HG03575 (cell line): ENCODE data around the gene QKI.

Experiments used
- ATAC-seq: cut with Tn5 transposase; IDR thresholded peaks from one replicate; pipeline ENCODE4 v1.9.1; 2021; ENCODE audit not compliant: unreplicated experiment, insufficient number of reproducible peaks, low FRiP score; ENCODE audit errors: extremely low read depth

QKI gene

DNA sequence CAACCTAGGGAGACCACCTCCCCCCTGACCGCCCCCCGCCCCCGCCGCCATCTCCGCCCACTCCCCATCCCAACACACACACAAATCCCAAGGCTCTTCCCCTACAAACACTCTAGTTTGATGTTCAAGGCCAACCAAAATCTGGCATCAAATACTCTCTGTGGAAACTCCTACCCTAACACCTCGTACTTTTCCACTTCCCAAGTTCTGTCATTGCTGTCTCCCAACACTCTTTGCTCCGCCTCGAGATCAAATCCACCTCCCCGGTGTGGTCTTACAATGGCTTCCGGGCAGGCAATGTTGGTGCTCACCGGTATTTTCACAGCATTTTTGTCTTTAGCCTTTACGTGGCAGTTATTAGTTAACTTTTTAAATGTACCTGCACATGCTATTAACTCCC lies 4.8 kb upstream of the QKI start:
- ATAC-seq: no peak

DNA sequence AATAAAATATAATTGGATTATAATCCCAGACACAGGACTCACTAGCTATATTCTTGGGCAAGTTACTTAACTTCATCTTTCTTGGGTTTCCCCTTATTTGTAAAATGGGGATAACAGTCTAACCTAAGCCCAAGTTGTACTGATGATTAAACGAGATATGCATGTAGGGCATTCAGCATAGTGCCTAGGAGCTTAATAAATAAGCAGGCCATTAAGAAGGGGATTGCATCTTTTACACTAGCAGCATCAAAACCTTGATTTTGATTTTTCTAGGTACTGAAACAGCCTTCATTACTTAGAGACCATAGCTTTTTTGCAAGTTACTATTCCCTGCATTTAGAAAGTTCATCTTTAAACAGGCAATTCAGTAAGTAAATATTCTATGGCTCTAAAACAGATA lies 2.2 kb upstream of the QKI start:
- no peak for ATAC-seq

DNA sequence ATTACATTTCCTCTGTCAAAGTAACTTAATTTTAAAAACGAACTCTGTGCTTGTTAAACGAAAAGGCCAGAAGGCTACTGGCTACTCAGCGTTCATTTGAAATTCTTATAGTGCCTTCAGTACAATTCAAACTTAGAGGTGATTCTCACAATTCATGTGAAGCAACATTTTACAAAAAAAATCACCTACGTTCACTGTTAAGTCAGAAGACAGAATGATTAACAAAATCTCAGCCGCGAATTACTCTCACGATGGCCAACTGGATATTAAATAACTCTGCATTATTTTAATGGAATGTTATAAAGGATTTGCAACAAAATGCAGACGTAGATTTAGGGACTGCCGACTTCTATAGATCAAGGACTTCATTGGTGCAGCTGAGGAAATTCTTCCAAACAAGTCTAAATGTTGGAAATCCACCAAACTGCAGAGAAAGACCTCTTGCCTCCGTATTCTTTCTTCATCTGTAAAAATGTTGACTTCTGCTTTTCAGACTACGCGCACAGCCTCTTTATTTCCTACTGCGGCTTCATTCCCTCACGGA lies 1.6 kb upstream of the QKI start:
- ATAC-seq: no peak

DNA sequence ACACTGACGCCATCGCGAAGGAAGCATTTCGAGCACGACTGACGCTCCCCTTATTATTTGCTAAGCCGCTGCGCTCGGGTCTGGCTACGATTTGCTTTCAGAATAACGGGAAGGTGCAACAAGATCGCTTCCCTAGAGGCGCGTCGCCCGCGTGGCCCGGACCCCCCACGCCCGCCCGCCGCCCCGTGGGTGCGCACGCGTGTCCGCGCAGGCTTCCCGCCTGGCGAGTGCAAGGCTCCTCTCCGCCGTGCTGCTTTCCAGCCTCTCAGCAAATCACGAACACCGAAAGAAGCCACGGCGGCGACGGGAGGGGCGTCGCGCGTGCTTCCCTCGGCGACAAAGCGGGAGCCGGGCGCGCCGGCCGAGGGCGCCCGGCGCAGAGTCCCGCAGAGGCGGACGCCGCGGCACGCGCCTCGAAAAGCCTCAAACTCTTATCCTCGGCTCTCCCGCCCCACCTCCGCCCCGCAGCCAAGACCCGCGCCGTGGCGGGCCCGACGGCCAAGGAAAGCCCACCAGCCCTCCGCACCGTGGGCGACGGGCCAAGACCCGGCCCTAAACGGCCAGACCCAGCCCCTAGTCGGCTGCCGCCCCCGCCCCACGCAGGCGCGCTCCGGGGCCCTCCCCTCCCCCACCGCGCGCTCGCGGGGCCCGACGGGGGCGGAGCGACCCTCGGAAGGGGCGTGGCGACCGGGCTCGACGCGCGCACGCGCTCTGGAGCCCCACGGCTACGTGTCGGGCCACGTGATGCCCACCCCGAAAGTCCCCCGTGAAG lies 987 bp upstream of the QKI start:
- no peak for ATAC-seq

DNA sequence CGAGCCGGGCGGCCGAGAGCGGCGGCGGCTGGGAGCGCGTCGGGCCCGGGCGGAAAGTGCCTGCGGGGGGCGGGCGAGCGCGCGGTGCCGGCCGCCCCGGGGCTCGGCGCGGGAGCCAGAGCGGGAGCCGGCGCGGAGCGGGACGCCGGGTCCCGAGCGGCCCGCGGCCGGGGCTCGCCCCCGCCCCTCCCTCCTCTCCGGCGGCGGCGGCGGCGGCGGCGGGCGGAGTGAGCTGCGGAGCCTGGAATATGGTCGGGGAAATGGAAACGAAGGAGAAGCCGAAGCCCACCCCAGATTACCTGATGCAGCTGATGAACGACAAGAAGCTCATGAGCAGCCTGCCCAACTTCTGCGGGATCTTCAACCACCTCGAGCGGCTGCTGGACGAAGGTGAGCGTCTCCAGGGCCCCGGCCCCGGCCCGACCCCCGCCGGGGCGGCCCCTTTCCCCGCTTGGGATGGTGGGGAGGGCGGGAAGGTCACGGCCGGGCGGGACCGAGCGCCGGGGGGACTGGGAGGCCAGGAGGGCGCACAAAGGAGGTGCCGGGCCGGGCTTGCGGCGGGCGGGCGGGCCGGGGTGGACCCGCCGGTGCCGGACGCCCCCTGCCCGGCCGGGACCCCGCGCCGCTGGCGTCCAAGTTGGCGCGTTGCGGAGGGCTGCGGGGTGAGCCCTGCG lies 565 bp downstream of the QKI start:
- no peak for ATAC-seq

DNA sequence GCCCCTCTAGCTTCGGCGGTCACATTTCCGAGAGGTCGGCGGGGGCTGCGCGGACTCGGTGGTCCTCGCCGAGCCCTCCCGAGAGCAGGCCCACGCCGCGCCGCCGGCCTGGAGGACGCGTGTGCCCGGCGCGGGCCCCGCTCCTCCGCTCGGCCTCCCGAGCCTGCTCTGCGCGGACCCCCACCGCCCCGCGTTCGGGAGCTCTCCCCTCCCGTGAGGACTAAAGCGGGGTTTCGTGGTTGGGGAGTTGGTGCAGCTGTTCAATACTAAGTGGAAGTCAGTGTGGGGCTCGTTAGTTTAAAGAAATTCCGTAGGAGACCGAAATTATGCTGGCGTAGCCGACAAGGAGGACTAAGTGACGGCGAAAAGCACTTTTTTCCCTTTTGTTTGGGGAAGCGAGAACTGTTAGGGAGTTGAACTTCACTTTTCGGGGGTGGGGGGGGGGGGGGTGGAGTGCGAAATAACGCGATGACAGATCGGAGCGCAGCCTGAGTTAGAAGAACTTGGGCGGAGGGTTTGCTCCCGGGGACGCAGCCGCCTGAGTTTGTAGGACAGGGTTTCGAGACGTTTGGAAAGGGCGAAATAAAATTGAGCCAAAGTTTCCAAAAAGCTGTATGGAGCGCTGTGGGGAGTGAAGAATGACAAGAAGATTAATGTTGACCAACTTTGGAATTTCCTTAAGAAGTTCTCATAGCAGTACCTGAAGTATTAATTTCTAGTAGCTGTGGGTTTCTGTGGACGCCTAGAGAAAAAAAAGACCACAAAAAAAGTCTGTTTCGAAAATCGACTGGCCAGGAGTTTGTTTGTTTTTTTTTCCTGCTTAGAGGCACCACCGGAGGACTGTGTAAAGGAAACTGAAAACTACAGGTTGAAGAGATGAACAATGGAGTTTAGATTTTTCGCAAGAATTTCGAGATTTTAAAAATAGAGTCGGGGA lies 1.4 kb downstream of the QKI start:
- ATAC-seq: no peak

DNA sequence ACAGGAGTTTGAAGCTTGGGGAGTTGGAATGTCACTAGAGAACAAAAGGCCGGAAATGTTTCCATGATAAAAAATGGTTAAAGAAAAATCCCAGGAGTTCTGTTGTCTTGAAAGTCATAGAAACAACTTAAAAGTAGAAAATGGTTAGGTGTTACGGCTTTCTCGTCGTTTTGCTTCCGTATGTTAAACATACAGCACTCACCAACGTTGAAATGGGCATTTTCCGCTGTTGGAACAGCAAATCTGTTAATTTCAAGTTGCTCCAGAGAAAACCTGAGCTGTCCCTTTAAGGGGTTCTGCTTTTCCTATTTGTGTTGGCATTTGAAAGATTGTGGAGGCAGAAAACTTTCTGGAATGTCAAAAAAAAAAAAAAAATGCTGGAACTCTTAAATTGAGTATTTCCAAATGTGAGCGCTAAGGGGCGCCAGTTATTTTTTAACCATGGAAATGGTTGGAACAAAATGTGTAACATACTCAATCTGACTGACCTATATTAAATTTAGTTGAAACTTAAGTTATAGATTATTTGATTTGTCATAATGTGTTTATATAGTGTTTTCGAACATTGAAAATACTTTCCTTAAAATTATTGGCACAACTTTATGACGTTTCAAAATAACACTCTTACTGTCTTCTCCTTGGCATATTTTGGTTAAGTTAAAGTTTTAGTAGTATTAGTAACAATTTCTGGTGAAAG lies 2.2 kb downstream of the QKI start:
- no peak for ATAC-seq

DNA sequence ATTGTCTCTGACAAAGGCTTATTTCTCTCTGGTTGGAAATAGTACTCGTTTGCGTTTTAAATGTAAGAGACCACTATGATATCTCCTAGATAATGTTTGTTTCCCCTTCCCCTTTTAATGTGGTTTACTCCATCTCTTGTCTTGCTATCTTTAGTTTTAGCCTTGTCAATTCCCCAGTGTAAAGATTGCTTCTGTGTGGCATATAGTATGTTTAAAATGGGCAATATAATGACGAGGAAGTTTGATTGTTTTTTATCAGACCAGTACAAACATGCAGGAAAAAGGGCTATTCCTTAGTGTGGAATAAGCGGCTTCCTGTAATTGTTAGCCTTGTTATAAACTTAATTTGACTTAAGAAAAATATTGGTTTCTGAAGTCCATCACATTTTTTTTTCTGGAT lies 3.1 kb downstream of the QKI start:
- ATAC-seq: no peak

DNA sequence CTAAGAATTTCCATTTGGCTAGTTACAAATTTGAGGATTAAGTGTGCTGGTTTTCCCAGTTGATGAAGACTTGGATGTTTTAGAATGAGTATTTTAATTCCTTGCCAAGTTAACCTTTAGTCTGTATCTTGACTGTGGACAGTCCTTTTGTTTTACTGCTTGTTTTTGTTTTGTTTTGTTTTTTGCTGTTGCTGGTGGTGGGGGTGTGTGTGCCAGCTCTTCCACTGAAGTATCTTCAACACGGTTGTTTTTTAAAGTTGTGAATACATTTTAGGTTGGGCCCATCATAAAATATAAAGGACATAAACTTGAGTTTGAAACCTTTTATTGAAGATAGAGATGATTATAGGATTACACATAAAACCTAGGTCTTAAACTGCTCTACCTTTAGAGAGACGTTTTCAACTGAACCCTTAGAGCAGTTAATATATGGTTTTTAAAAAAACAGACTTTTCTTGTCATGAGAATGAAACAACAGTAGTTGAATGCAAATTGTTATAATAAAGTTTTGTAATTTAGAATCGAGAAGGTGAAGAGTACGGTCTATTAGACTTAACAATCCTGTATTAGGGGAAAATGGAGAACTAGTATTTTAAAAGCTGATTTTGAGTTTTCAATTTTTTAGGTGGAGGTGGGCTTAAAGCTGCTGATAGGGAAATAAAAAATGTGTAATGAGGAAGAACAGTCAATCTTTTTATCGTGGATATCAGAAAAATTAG lies 4.0 kb downstream of the QKI start:
- no peak for ATAC-seq

DNA sequence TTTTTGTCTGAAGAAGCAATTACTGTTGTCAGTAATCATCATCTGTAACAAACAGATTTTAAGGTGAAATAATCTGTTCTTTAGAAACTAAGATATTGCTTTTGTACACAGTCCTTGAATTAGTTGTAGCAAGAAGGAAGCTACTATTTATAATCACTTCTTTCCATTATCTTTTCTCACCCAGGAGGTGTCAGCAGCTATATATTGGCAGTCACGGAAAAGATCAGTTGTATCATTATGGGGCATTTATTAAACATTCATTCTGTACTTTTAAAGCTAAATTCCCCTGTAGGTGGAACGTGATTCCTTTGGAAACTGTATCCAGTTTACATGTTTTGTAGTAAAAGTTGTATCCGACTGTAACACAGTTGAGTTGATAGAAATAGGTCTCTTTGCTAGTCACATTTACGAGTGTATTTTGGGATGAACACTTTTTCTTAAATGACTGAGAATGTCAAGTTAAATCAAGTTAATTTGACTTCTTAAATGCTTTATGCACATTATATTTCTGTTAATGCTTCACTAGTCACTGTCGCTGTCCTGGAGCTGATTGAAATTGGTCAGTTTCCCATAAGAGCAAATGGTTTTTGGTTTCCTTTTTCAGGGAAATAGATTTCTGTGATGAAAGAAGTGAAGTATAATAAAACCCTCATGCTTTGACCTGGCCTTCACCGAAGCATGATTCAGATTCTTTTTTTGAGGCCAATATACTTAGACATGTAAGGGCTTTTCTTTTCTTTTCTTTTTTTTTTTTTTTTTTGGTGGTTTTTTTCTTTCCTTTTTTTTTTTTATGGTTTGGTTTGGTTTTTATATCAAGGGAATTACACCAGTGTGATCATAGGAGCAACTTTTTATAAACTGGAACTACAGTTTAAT lies 5.1 kb downstream of the QKI start:
- ATAC-seq: no peak

DNA sequence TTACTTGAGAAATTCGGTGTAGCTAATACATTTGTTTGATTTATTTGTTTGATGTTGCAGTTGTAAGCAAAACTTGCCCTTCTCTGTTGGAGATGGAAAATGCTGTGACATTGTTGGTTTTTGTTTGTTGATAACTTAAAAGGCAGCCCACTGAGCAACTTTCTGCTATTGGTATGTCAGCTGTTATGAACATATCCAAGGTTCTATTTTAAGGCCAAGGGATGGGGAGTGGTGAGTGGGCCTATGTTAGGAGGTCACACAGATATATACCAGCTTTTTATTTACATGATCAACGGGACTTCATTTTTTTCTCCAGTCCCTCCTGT lies 5.7 kb downstream of the QKI start:
- no peak for ATAC-seq

DNA sequence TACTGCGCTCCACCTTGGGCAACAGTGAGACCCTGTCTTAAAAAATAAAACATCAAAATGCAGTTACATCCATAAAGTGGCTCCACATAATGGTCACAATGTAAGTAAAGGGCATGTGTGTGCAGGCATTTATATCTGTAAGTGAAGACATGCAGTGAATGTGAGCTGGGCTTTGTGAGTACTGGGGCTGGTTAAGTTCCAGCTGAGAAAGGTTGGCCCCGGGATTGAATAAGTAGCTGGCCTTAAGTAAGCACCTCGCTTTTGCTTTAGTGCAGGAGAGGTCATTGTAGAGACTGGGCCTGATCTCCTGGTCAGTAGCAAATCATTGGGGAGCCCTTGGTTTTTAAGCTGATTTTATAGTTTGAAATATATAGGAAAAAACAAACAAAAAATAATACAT lies 8.0 kb downstream of the QKI start:
- no peak for ATAC-seq

DNA sequence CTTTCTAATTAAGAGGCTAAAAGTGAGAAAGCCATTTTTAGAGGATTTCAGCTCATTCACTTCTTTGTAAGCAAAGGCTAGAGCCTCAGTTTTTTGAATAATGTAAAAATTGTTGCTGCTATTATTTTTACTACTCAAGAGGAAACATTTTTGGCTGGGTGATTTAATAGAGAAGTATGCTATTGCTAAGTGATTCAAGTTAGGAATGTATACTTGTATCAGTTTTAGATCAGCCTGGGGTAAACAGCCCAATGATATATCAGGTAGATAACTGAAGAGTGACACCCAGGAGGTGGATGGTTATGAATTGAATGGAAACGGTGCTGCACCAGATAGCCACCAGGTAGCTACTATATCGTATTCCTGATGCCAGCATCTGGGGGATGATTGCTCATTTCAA lies 9.2 kb downstream of the QKI start:
- ATAC-seq: no peak

DNA sequence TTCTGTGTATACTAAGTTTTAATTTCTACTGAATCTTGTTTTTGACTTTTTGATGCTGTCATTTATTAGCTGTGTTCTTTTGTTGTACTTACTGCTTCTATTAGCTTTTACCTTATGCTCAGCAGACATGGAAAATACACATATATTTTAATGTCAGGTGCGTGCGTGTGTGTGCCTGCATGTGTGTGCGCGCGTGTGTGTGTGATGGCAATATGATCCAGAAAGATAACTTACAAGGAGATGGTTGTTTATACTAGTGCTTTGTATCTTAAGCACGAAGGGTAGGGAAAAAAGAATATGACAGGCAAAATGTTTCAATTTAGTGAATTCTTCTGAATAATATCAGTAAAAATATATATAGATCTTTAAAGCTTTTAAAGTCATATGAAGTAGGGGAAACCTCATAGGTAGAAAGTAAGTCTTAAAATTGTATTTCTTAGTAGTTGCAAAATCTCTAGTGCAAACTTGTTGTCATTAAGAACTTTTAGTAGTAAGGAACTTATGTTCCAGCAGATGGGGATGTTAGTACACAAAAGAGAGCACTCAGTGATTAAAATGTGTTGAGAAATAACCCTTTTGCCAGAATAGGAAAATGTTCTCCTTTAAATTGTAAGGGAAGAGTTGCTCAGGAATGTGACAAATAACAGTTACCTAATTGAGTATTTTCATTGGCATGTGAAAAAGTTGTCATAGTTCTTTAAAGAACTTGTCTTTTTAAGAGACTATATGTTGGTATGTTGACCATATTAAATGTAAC lies 13.2 kb downstream of the QKI start:
- ATAC-seq: no peak

DNA sequence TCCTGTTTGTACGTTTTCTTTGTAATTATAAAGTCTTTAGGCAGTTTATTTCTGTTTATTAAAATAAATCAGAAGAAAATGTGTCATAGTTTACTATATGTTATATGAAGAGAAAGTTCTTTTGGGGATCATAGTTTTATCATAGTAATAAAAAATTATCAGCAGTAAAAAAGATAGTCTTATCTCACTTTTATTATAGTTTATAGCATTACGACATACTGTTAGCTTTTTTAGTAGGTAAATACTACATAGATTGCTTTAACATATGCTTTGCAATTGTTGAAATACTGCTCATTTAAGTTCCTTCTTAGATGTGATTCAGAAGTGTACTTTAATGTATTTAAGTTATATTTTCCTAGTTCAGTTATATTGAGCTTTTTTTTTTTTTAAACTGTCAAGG lies 13.9 kb downstream of the QKI start:
- ATAC-seq: no peak

DNA sequence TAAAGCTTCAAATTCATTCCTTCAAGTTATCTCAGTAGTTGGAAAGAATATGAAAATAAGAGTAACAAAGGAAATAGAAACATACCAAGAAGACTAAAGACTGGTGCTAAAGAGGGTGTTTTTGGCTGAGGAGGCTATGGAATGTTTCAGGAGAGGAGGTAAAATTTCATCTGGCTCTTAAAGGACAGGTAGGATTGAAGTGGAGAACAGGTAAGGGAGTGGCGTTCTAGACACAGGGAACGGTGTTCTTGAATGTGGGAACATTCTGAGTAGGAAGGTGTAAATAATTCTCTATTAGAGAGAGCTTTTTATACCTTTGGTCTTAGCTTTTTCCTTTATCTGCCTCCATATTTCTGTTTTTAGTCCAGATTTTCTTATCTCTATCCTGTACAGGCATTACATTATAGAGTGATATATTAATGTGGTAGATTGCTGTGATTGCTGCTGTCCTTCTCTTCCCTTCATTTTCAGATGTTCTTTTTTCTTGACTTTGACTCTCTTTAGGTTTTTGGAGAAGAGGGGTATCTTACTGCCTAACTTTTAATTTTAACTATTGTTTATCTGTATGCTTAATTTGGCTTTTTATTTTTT lies 15.4 kb downstream of the QKI start:
- ATAC-seq: no peak

DNA sequence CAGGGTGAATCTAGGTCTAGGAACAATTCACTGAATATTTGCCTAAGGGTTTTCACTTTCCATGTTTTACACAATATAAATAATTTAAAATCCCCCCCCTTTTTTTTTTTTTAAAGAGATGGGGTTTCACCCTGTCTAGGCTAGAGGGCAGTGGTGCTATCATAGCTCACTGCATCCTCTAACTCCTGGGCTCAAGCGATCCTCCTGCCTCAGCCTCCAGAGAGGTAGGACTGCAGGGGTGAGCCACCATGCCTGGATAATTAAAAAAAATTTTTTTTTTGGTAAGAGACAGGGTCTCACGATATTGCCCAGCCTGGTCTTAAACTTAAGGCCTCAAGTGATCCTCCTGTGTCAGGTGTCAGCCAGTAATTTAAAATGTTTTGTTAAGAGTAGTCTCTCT lies 17.8 kb downstream of the QKI start:
- no peak for ATAC-seq
